ENCODE data around the gene CYB561D2. TPM values are rescaled to one million over a fixed set of nuclear protein-coding genes. Genes with fewer than 3 reads are reported as not detected.

CYB561D2 gene
- total RNA-seq, 1 experiment from 2014 or later = 9.5 TPM

- TF ChIP-seq ZBTB33 (IDR thresholded peaks at IDR 0.05; ENCODE audit: extremely low read depth, insufficient replicate concordance, low read length) (no peak), ZFX (IDR thresholded peaks at IDR 0.05) (no peak), CTCF (IDR thresholded peaks at IDR 0.05 in 2 of 3, conservative IDR thresholded peaks at IDR 0.05 in 1 of 3; ENCODE audit: borderline replicate concordance in 1 of 3, insufficient read depth in 1 of 3, low read depth in 2 of 3, low read length in 2 of 3) (no peak), JUND (IDR thresholded peaks at IDR 0.05) (no peak), POLR2A (IDR thresholded peaks at IDR 0.05; ENCODE audit: borderline replicate concordance, extremely low read depth, insufficient read depth, insufficient read length) (no peak), SRF (IDR thresholded peaks at IDR 0.05; ENCODE audit: low read depth) (no peak), ZNF274 (IDR thresholded peaks at IDR 0.05; ENCODE audit: low read depth, low read length) (no peak), YY1 (IDR thresholded peaks at IDR 0.05; ENCODE audit: extremely low read depth, insufficient replicate concordance, low read depth, low read length) (no peak), EZH2 (IDR thresholded peaks at IDR 0.05) (no peak)
Measured at GRCh38 chr3:50350213-50350526, 492 bp upstream of the CYB561D2 start (continued).

GRCh38 chr3:50351323-50351697, 648 bp downstream of the CYB561D2 start:
- Histone ChIP-seq H3K4me3 (replicated peaks in 1 of 2; ENCODE audit: low read depth in 1 of 2, low read length in 2 of 2) (peak overlapping the region; percentile 73 to 83), H3K9ac (ENCODE audit: low read length) (peak overlapping the region; percentile 72), H4K20me1 (ENCODE audit: insufficient read depth) (no peaks in the 10 kb centered on the region), H3K27me3 (ENCODE audit: insufficient read depth, low read length) (no peaks in the 10 kb centered on the region), H3K9me2 (ENCODE audit: insufficient read depth) (no peaks in the 10 kb centered on the region), H2AFZ (ENCODE audit: low read depth, low read length, poor library complexity, severe bottlenecking) (no peak overlapping the region), H3K36me3 (ENCODE audit: control insufficient read depth in 1 of 2, insufficient read depth in 2 of 2, low read length in 2 of 2) (peaks cover 7 to 31% of the 10 kb centered on the region in 2 experiments; a peak in 2 of 4 replicates), H3K4me2 (ENCODE audit: low read length) (peak overlapping the region; percentile 91), H3K27ac (ENCODE audit: low read depth, low read length) (peak overlapping the region; percentile 70), H3K79me2 (ENCODE audit: insufficient read depth, low read length) (peaks cover 32% of the 10 kb centered on the region), H3K9me3 (ENCODE audit: control insufficient read depth in 1 of 2, insufficient read depth in 1 of 2, low read depth in 1 of 2, low read length in 2 of 2) (no peaks in the 10 kb centered on the region), H3K4me1 (ENCODE audit: control insufficient read depth in 1 of 2, insufficient read depth in 2 of 2, low read length in 2 of 2) (peaks cover 3 to 35% of the 10 kb centered on the region in 2 experiments; a peak in 3 of 4 replicates)
- intact Hi-C loops (cut with micrococcal nuclease) = loop anchor here (1.0 to 10.0 kb wide), 2 partner anchors 8 to 1033 kb away; partner anchors contain the start of genes MANF and TMEM115
- no TSS peak for BruUV-seq (replicated peaks)
- peak; percentile 3; the same call in 1 of the 2 replicates for ATAC-seq
- POLR2A ChIA-PET = interaction anchor here (0.6 to 2.2 kb wide), 4 partner anchors 11 to 76 kb away, joined by 3 to 21 read pairs (median 7); partner anchors contain the start of genes RASSF1 and TUSC2
- RAD21 ChIA-PET (ENCODE audit: low non-redundant PET in 1 of 2, low total read pairs in 2 of 2, uncharacterized antibody in 2 of 2, unreplicated experiment in 2 of 2) = no interaction called here
- CTCF ChIA-PET = no interaction called here
- no peak for DNase-seq (ENCODE audit: low read depth, low spot score)
- TF ChIP-seq POLR2A (IDR thresholded peaks at IDR 0.05; ENCODE audit: borderline replicate concordance, extremely low read depth, insufficient read depth, insufficient read length) (no peak), CEBPB (IDR thresholded peaks at IDR 0.05; ENCODE audit: low read depth) (no peak), EGR1 (IDR thresholded peaks at IDR 0.05; ENCODE audit: low read depth) (no peak), ELF1 (IDR thresholded peaks at IDR 0.05; ENCODE audit: borderline replicate concordance, low read depth) (no peak), TCF7L2 (IDR thresholded peaks at IDR 0.05; ENCODE audit: borderline replicate concordance, extremely low read depth, insufficient read depth, insufficient read length) (no peak), SIN3A (IDR thresholded peaks at IDR 0.05; ENCODE audit: low read depth) (no peak), ZNF274 (IDR thresholded peaks at IDR 0.05; ENCODE audit: low read depth, low read length) (no peak), JUND (IDR thresholded peaks at IDR 0.05) (no peak), CBX3 (IDR thresholded peaks at IDR 0.05; ENCODE audit: low read depth) (no peak), FOSL1 (IDR thresholded peaks at IDR 0.05; ENCODE audit: low read depth) (no peak), REST (IDR thresholded peaks at IDR 0.05; ENCODE audit: low read depth) (no peak)

Data from HCT116 (cell line).